Adipose tissue (tissue), 3 donors: ENCODE measurements around the gene MT1M. TPM values are rescaled to one million over a fixed set of nuclear protein-coding genes. Genes with fewer than 3 reads are reported as not detected.
"Not testable (repeated sequence)": the region's sequence is repeated elsewhere in the genome, so short reads cannot be mapped to it uniquely, and the experiment has no call there.

Experiments
- H3K27ac ChIP-seq: one replicate; pipeline ENCODE4 v1.5.1; 2013; ENCODE audit warnings: low read depth, low read length
- WGBS, 3 donors: extraction: QIAGEN DNeasy Blood & Tissue Kit; methylation state at CpG; one replicate each; pipeline ENCODE4 v1.1.7; 2013; 5-methylcytosine and 5-hydroxymethylcytosine counted together
- polyA plus RNA-seq, 3 donors: library from polyadenylated mRNA; stranded (reverse); fragments of 200-250 nt; gene quantifications; one replicate each; pipeline ENCODE4 v1.2.3, GENCODE V29; 2013
- donor health status: healthy with polysubstance abuse.
- donor health status: Bipolar disorder and iron deficiency.
- donor health status: healthy.

MT1M gene
- polyA plus RNA-seq, 3 donors, result 108 to 1,265 (median 551) TPM

GRCh38 chr16:56667581-56668571 is 35.4 kb downstream of the MT1M start, which contains the start of gene MT1G:
MT1G (minus strand) TSS chr16:56668065; CDS start chr16:56667993, 72 bp downstream.
- no peak within 1 kb of the TSS for H3K27ac ChIP-seq

GRCh38 chr16:56669005-56669839 is 36.8 kb downstream of the MT1M start, which contains the start of gene MT1H:
MT1H (plus strand) TSS chr16:56669814; CDS start chr16:56669885, 71 bp downstream.
- WGBS, 3 donors, result 12 to 19% (median 17%) methylated on average over 37 to 38 of the region's 38 CpGs

More at GRCh38 chr16:56667581-56668571, 35.4 kb downstream of the MT1M start, which contains the start of gene MT1G:
- 10 to 14% (median 12%) methylated on average over 38 to 46 of the region's 46 CpGs for WGBS, 3 donors

DNA sequence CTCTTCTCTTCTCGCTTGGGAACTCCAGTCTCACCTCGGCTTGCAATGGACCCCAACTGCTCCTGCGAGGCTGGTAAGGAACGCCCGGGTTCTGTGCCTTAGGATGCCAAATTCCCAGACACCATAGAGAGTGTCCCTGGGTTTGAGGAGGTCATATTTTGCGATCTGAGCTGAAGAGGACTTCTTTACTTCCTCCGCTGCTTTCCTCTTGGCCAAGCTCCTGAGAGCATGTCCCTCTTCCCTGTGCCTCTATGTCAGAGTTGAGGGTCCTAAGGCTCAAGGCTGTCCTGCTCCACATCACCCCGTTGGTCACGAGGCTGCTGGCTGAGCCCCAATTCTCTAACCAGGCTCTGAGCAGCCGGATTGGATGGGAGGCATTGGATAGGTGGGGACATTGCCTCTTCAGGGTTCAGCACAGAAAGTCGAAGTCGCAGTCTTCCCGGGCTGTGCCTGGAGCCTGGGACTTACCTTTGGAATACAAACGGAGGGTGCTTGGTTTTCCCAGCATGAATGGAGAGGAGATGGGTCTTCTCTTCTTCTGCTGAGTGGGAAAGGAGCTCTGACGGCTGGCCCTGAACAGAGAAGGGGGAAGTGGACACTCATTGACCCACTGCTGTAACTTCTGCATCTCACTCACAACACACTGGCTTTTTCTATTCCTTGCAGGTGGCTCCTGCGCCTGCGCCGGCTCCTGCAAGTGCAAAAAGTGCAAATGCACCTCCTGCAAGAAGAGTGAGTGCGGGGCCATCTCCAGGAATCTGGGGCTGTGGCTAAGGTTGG is 37.6 kb downstream of the MT1M start:
- H3K27ac ChIP-seq, result no peak overlapping the region
- WGBS, 3 donors, result 17 to 26% (median 22%) methylated on average over 19 of the region's 19 CpGs

More at GRCh38 chr16:56669005-56669839, 36.8 kb downstream of the MT1M start, which contains the start of gene MT1H:
- H3K27ac ChIP-seq, result no peak within 1 kb of the TSS

DNA sequence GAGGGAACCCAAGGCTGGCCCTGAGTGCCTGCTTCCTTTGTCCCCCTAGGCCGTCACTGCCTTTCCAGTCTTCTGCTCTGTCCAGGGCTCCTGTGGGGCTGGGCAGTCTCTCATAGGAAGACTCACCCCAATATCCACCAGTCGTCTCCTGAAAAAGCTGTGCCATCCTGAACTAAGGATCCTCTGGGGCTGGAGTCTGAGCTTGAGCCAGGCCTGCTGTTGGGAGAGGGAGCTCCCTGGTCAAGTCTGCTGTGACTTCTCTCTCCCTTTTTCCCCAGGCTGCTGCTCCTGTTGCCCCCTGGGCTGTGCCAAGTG is 38.1 kb downstream of the MT1M start:
- H3K27ac ChIP-seq, result no peak overlapping the region
- 29 to 76% (median 71%) methylated on average over 2 of the region's 2 CpGs for WGBS, 3 donors

- H3K27ac ChIP-seq, result not testable (repeated sequence)
- 28 to 53% (median 42%) methylated on average over 2 of the region's 2 CpGs for WGBS, 3 donors
Measured at GRCh38 chr16:56671691-56672090, 39.2 kb downstream of the MT1M start.

DNA sequence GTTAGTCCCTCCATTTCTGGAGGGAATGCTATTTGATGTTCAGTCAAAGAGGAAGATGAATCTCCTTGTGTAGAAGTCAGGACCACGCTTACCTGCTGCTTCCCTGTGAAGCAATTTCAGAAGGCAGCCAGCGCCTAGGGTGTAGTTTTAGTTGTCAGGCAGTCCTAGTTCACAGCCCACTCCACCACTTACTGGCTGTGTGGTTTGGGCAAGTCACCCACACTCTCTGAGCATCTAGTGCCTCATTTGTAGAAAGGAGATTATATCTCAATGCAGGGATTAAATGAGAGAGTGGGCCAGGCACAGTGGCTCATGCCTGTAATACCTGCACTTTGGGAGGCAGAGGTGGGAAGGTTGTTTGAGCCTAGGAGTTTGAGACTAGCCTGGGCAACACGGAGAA is 39.7 kb downstream of the MT1M start:
- 75 to 90% (median 87%) methylated on average over 3 of the region's 3 CpGs for WGBS, 3 donors
- H3K27ac ChIP-seq, result not testable (repeated sequence)

DNA sequence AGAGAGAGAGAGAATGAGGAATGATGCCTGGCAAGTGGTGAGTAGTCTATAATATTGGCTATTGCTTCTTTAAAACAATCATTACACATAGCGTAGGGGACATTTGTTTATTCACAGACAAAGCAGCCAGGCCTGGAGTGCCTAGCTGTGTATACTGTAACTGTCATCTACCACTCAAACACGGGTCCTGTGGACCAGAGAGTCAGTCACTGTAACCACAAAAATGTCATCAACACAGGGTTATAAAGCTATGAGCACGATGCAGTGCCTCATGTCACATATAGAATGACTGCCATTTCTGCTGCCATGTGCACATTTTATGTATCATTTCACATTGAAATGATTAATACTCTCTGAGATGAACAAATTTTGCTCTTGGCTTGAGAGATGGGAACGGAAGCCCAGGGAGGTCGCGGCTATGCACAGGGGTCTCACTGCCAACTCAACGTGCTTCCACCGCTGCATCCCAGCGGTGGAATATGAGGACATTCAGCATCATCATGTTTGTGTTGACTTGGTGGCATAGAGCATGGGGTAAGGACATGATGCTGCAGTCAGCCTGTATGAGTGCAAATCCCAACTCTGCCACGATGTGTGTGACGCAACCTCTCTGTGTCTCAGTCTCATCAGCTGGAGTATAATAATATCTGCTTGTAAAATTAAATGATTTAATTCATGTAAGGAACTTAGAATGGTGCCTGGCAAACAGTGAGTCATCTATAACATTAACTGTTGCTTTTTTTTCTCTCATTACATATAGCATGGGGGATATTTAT is 40.5 kb downstream of the MT1M start:
- H3K27ac ChIP-seq, result no peak overlapping the region
- WGBS, 3 donors, result 86 to 89% (median 87%) methylated on average over 11 of the region's 11 CpGs

GRCh38 chr16:56673921-56674320 is 41.5 kb downstream of the MT1M start:
- H3K27ac ChIP-seq, result no peak overlapping the region
- 34 to 42% (median 34%) methylated on average over 12 of the region's 12 CpGs for WGBS, 3 donors

- not testable (repeated sequence) for H3K27ac ChIP-seq
- WGBS, 3 donors, result 80 to 84% (median 84%) methylated on average over 6 of the region's 6 CpGs
Measured at GRCh38 chr16:56674570-56674969, 42.1 kb downstream of the MT1M start.

- H3K27ac ChIP-seq, result no peak overlapping the region
- 7 to 36% (median 10%) methylated on average over 27 to 32 of the region's 32 CpGs for WGBS, 3 donors
Measured at GRCh38 chr16:56675685-56676210, 43.3 kb downstream of the MT1M start.

- whole genome bisulfite sequencing, 3 donors, result 33 to 84% (median 78%) methylated on average over 3 of the region's 3 CpGs
- no peak overlapping the region for H3K27ac ChIP-seq
Measured at GRCh38 chr16:56677474-56677873, 45.0 kb downstream of the MT1M start.

GRCh38 chr16:56679078-56679730 is 46.7 kb downstream of the MT1M start:
- WGBS, 3 donors, result 89 to 96% (median 94%) methylated on average over 3 of the region's 3 CpGs
- H3K27ac ChIP-seq, result no peak overlapping the region

- 87 to 91% (median 87%) methylated on average over 6 of the region's 6 CpGs for WGBS, 3 donors
- no peak overlapping the region for H3K27ac ChIP-seq
Measured at GRCh38 chr16:56679818-56680217, 47.4 kb downstream of the MT1M start.

DNA sequence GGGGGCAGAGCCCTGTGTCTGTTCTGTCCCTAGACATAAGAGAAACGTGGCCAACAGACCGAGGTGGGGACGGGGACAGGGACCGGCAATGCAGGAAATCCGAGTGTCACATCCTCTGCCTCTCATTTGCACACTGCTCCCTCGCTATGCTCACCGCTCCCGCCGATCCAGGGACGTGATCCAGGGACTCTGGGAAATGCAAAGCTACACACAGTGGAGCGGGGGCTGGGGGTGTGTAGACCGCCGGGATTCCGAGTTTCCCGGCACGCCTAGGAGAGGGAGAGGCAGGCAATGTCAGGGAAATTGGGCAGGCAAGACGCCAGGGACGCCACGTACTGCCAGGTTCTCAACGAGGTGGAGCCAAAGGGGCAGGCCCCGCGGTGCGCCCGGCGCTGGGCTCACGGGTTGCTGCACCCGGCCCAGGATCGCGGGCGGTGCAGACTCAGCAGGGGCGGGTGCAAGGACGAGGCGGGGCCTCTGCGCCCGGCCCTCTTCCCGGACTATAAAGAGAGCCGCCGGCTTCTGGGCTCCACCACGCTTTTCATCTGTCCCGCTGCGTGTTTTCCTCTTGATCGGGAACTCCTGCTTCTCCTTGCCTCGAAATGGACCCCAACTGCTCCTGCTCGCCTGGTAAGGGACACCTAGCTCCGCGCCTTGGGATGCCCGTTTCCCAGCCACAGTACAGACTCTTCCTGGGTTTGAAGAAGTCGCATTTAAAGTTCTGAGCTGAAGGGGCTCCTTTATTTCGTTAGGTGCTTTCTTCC is 49.7 kb downstream of the MT1M start, which contains the start of gene MT1X:
MT1X (plus strand) TSS at position 532 of the 764 bp plus-strand sequence; CDS start at position 603, 71 bp downstream.
- H3K27ac ChIP-seq, result peak within 1 kb of the TSS; percentile 7
- 1% methylated on average over 44 to 49 of the region's 49 CpGs for WGBS, 3 donors

DNA sequence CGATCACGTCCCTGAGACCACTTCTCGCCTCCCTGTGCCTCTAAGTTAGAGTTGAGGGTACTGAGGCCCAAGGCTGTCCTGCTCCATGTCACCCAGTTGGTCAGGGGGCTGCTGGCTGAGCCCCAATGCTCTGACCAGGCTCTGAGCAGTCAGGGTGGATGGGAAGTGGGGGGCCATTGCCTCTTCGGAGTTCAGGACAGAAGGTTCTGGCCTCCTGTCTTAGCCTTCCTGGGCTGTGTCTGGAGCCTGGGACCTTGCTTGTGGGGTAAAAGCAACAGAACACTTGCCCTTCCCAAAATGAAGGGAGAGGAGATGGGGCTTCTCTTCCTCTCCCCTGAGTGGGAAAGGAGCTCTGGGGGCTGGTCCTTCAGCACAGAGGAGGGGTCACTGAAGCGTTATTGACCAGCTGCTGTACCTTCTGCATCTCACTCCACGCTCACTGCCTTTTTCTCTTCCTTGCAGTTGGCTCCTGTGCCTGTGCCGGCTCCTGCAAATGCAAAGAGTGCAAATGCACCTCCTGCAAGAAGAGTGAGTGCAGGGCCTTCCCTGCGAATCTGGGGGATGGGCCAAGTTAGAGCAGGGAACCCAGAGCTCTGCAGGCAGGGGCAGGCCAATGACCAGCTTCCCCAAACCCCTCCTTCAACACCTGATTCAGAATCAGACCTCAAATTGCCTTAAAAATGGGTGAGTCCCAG is 50.4 kb downstream of the MT1M start:
- WGBS, 3 donors, result 12 to 33% (median 29%) methylated on average over 8 of the region's 8 CpGs
- H3K27ac ChIP-seq, result peak overlapping the region; percentile 7
